ENCODE measurements around the gene DGKQ. TPM values are rescaled to one million over a fixed set of nuclear protein-coding genes. Genes with fewer than 3 reads are reported as not detected.

The DGKQ gene
- total RNA-seq, 1 donor from 2014 or later: 17.9 TPM

DNA sequence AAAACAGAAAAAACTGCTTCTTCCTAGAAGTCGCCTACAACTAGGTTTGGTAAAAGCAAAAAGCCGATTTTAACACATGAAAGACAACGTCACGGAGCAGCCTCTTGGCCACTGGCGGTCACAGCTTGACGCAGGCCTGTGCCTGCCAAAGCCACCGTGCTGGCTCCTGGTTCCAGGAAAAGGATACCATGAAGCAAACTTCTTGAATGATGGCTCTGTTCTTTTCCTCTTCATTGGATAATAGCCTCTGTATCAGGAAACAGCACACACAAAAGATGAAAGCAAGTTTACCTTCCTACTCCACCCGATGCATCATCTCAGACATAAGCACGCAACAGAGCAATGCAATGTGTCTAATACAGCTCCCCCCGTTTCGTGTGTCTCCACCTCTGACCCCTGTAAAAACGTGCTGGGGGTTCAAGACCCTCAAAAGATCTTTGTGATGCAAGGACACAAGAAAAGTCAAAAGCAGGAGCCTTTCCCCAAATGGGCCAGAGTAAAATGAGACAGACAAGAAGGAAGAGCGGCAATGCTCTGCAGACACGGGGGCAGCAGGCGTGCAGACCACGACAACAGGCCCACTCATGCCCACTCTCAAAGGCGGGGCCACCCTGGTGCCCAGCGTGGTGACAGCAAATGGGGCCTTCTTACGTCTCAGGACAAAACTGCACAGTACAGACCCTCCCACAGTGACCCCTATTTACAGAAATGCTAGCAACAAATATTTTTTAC is 60.7 kb downstream of the DGKQ start:
- Histone ChIP-seq H3K4me3 (ENCODE audit: low read depth, low read length) (no peak overlapping the region), H3K27me3 (ENCODE audit: control insufficient read depth, insufficient read depth, low read length) (no peaks in the 10 kb centered on the region), H3K36me3 (ENCODE audit: control insufficient read depth, insufficient read depth, low read length) (peaks cover 16% of the 10 kb centered on the region)
- peak; percentile 78 for DNase-seq (ENCODE audit: low read depth)
- FAIRE-seq: peak; percentile 76
- TF ChIP-seq, protein P1, sequence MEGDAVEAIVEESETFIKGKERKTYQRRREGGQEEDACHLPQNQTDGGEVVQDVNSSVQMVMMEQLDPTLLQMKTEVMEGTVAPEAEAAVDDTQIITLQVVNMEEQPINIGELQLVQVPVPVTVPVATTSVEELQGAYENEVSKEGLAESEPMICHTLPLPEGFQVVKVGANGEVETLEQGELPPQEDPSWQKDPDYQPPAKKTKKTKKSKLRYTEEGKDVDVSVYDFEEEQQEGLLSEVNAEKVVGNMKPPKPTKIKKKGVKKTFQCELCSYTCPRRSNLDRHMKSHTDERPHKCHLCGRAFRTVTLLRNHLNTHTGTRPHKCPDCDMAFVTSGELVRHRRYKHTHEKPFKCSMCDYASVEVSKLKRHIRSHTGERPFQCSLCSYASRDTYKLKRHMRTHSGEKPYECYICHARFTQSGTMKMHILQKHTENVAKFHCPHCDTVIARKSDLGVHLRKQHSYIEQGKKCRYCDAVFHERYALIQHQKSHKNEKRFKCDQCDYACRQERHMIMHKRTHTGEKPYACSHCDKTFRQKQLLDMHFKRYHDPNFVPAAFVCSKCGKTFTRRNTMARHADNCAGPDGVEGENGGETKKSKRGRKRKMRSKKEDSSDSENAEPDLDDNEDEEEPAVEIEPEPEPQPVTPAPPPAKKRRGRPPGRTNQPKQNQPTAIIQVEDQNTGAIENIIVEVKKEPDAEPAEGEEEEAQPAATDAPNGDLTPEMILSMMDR (IDR thresholded peaks at IDR 0.05; ENCODE audit: insufficient read depth, low read length, severe bottlenecking): no peak

DNA sequence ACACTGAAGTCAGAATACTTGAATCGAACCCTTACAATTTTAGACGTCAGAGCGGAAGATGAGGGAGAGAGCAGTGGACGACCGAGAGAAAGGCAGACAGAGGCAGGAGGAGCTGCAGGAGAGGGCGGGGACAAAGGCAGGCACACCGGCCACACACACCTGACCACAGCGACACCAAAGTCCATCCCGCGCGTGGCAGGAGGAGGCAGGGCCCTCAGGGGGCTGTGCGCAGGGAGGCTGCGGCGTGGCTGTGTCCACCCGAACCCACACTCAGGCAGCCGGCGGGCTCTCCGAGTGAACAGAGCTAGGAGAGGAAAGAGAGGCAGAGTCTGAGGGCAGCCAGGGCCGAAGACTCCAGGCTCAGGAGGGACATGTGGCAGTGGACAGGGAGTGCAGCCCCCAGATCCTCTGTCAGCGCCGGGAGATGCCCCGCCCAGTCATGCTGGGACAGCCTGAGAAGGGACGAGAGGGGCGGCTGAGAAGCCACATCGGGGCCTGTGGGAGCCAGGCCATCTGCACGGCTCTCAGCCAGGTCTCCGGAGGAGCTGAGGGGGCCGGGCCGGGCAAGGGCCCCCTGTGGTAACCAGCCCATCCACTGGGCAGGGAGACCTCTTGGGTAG is 61.4 kb downstream of the DGKQ start:
- no peak for DNase-seq (ENCODE audit: low read depth)
- TF ChIP-seq, protein P1 (IDR thresholded peaks at IDR 0.05; ENCODE audit: insufficient read depth, low read length, severe bottlenecking): no peak
- FAIRE-seq: no peak
- Histone ChIP-seq H3K27me3 (ENCODE audit: control insufficient read depth, insufficient read depth, low read length) (no peaks in the 10 kb centered on the region), H3K36me3 (ENCODE audit: control insufficient read depth, insufficient read depth, low read length) (peaks cover 18% of the 10 kb centered on the region), H3K4me3 (ENCODE audit: low read depth, low read length) (no peak overlapping the region)

DNA sequence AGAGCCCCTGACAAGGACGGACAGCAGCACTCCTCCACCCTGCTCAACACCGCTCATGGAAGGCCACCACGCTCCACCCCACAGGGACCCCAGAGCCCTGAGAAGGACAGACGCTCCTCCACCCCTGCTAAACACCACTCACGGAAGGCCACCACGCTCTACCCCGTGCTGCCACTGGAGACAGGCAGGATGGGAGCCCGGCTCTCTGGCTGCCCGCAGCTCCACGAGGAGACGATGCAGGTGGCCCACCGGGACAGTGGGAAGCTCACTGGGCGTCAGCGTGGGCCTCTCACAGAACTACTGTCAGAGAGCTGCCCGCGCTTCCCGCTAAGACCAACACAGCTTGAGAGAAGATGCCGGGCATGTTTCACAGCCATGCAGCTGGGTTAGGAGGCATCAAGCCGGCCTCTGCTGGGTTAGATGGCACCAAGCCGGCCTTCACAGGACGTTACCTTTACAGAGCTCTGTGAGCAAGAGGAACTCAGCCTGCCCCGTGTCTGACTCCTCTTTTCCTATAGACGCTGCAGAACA is 62.1 kb downstream of the DGKQ start:
- no peaks in the 10 kb centered on the region for H3K27me3 ChIP-seq (ENCODE audit: control insufficient read depth, insufficient read depth, low read length)
- no peak for FAIRE-seq
- DNase-seq (ENCODE audit: low read depth): no peak
- H3K36me3 ChIP-seq (ENCODE audit: control insufficient read depth, insufficient read depth, low read length): peaks cover 22% of the 10 kb centered on the region
- TF ChIP-seq, protein P1 (IDR thresholded peaks at IDR 0.05; ENCODE audit: insufficient read depth, low read length, severe bottlenecking): no peak
- no peak overlapping the region for H3K4me3 ChIP-seq (ENCODE audit: low read depth, low read length)

DNA sequence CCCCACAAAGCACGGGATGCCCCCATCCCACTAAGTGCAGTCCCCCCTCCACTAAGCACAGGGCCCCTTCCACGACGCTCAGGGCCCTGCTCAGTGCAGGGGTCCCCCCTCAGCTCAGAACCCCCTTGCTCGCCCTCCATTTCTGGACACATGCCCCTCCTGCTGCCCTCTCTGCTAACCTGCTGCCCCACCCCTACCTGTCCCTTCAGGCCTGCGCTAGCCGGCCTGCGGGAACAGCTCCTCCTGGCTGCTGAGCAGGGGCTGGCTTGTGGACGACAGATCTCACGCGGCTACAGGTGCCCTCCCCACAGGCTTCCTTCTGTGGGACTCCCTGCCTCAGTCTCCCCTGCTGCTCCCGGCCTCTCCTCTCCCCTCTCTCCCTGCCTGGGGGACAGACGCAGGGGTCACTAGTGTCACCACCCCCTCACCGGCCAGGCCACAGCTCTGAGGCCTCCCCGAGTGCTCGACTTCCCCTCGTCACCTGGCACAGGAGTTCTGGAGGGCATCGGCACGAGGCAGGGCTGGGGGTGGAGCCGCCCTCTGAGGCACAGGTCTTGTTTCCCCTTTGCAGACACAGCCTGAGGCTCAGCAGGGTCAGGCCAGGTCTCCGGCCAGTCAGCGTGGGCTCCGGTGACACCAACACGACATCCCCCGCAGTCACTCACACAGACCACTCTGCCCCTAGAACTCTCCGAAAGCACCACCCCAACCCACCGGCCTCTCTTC is 62.8 kb downstream of the DGKQ start:
- no peaks in the 10 kb centered on the region for H3K27me3 ChIP-seq (ENCODE audit: control insufficient read depth, insufficient read depth, low read length)
- H3K4me3 ChIP-seq (ENCODE audit: low read depth, low read length): no peak overlapping the region
- H3K36me3 ChIP-seq (ENCODE audit: control insufficient read depth, insufficient read depth, low read length): peaks cover 23% of the 10 kb centered on the region
- TF ChIP-seq, protein P1 (IDR thresholded peaks at IDR 0.05; ENCODE audit: insufficient read depth, low read length, severe bottlenecking): no peak
- DNase-seq (ENCODE audit: low read depth) (no peak), FAIRE-seq (no peak)

DNA sequence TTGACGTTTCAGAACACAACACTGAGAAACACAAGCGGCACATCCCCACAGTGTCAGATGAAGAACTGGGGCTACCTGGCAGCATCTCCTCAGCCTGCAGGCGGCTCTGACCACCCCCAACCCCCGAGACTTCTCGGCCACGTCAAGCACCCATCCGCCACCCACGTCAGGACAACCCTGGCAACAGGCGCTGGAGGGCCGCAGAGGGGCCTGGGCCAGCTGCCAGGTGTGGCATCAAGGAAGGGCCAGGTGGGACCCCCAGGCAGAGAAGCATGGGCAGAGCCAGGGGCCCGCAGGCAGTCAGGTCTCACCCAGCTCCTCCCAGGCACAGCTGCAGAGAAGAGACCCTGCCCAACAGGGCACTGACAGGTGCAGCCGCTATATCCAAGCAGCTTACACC is 63.5 kb downstream of the DGKQ start:
- no peak for DNase-seq (ENCODE audit: low read depth)
- TF ChIP-seq, protein P1 (IDR thresholded peaks at IDR 0.05; ENCODE audit: insufficient read depth, low read length, severe bottlenecking): no peak
- no peaks in the 10 kb centered on the region for H3K27me3 ChIP-seq (ENCODE audit: control insufficient read depth, insufficient read depth, low read length)
- peaks cover 23% of the 10 kb centered on the region for H3K36me3 ChIP-seq (ENCODE audit: control insufficient read depth, insufficient read depth, low read length)
- H3K4me3 ChIP-seq (ENCODE audit: low read depth, low read length): no peak overlapping the region
- FAIRE-seq: no peak

Measured in bronchial epithelial cell (primary cell).